OCI-LY3 (cell line): ENCODE measurements around the gene SPOCD1.

ENCODE experiments used
- EZH2phosphoT487 ChIP-seq: fragments of 200-600 bp; shearing (Covaris generic); IDR thresholded peaks from 2 replicates; pipeline ENCODE4 v1.6.1; 2018; ENCODE audit warnings: antibody characterized with exemption, mixed run types, low read depth
- TF ChIP-seq, protein P1 (sequence below): fragments of 200-600, 300-600 bp; sonication (generic); IDR thresholded peaks from 2 replicates; pipeline ENCODE4 v1.5.1; 2014; ENCODE audit warnings: antibody characterized with exemption, low read length, low read depth

DNA sequence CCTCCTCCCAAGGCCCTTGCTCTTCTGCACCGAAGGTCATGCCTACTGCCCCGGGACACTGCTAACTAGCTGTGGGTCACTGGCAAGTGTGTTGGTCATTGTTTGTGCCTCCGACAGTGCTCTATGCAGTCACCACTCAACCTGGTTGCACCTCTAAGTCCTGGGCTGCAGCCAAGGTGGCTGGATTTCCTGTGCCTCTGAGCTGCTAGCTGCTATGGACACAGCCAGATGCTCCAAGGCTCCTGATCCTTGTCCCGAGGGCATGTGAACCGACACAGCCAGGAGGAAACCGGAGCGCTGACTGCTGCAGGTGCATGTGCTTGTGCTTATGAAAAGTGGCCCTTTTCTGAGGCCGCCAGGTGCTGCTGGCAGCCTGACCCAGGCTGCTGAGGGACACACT lies 14.7 kb upstream of the SPOCD1 start:
- TF ChIP-seq, protein P1, sequence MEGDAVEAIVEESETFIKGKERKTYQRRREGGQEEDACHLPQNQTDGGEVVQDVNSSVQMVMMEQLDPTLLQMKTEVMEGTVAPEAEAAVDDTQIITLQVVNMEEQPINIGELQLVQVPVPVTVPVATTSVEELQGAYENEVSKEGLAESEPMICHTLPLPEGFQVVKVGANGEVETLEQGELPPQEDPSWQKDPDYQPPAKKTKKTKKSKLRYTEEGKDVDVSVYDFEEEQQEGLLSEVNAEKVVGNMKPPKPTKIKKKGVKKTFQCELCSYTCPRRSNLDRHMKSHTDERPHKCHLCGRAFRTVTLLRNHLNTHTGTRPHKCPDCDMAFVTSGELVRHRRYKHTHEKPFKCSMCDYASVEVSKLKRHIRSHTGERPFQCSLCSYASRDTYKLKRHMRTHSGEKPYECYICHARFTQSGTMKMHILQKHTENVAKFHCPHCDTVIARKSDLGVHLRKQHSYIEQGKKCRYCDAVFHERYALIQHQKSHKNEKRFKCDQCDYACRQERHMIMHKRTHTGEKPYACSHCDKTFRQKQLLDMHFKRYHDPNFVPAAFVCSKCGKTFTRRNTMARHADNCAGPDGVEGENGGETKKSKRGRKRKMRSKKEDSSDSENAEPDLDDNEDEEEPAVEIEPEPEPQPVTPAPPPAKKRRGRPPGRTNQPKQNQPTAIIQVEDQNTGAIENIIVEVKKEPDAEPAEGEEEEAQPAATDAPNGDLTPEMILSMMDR: no peak
- no peak for TF ChIP-seq EZH2phosphoT487
